Measurements from ENCODE around the gene OSBP. TPM values are rescaled to one million over a fixed set of nuclear protein-coding genes. Genes with fewer than 3 reads are reported as not detected.
A peak's percentile ranks its signal among the peaks of the same experiment; 100 is the strongest.
"Not testable (repeated sequence)": the region's sequence is repeated elsewhere in the genome, so short reads cannot be mapped to it uniquely, and the experiment has no call there.

OSBP gene
- total RNA-seq, 2 donors from 2014 or later = 41.2 to 44.3 TPM

GRCh38 chr11:59630493-59630892, 14.9 kb upstream of the OSBP start:
- Mint-ChIP-seq H3K4me1 (no peaks in the 10 kb centered on the region), H3K27ac (no peak overlapping the region), H3K27me3 (ENCODE audit: insufficient read depth) (no peaks in the 10 kb centered on the region), H3K4me3 (no peak overlapping the region), H3K9me3 (no peaks in the 10 kb centered on the region), H3K36me3 (ENCODE audit: low read depth) (no peaks in the 10 kb centered on the region)
- no peak for TF ChIP-seq CTCF (conservative IDR thresholded peaks at IDR 0.05)
- no peaks in the 10 kb centered on the region for H3K9me3 ChIP-seq (ENCODE audit: control insufficient read depth, low read length)
- H3K4me3 ChIP-seq (ENCODE audit: low read length) = no peak overlapping the region
- 90 to 95% methylated on average over 2 of the region's 2 CpGs for WGBS, 2 experiments (ENCODE audit: insufficient coverage in 1 of 2, insufficient read length in 1 of 2)
- H3K27me3 ChIP-seq (ENCODE audit: control insufficient read depth, insufficient read depth, low read length, poor library complexity, severe bottlenecking) = no peaks in the 10 kb centered on the region
- peaks cover 3% of the 10 kb centered on the region for H3K36me3 ChIP-seq (ENCODE audit: control insufficient read depth, insufficient read depth, low read length)
- no peak overlapping the region for H3K27ac ChIP-seq (ENCODE audit: low read depth, low read length)
- no peak overlapping the region for H3K9ac ChIP-seq (ENCODE audit: extremely low read depth, low read length, poor library complexity, severe bottlenecking)
- H3K4me1 ChIP-seq (ENCODE audit: control insufficient read depth, insufficient read depth, low read length) = no peaks in the 10 kb centered on the region
- no peak for DNase-seq

- no peaks in the 10 kb centered on the region for H3K27me3 ChIP-seq (ENCODE audit: control insufficient read depth, insufficient read depth, low read length, poor library complexity, severe bottlenecking)
- H3K9me3 Mint-ChIP-seq = no peaks in the 10 kb centered on the region
- peaks cover 3% of the 10 kb centered on the region for H3K36me3 ChIP-seq (ENCODE audit: control insufficient read depth, insufficient read depth, low read length)
- H3K36me3 Mint-ChIP-seq (ENCODE audit: low read depth) = no peaks in the 10 kb centered on the region
- no peaks in the 10 kb centered on the region for H3K27me3 Mint-ChIP-seq (ENCODE audit: insufficient read depth)
- H3K27ac ChIP-seq (ENCODE audit: low read depth, low read length) = no peak overlapping the region
- H3K9ac ChIP-seq (ENCODE audit: extremely low read depth, low read length, poor library complexity, severe bottlenecking) = no peak overlapping the region
- no peak overlapping the region for H3K4me3 Mint-ChIP-seq
- no peaks in the 10 kb centered on the region for H3K4me1 Mint-ChIP-seq
- H3K27ac Mint-ChIP-seq = no peak overlapping the region
- no peak overlapping the region for H3K4me3 ChIP-seq (ENCODE audit: low read length)
- no peaks in the 10 kb centered on the region for H3K4me1 ChIP-seq (ENCODE audit: control insufficient read depth, insufficient read depth, low read length)
- DNase-seq = no peak
- no peak for TF ChIP-seq CTCF (conservative IDR thresholded peaks at IDR 0.05)
- no peaks in the 10 kb centered on the region for H3K9me3 ChIP-seq (ENCODE audit: control insufficient read depth, low read length)
Measured at GRCh38 chr11:59629996-59630395, 14.4 kb upstream of the OSBP start.

- peak; percentile 68 for TF ChIP-seq CTCF (conservative IDR thresholded peaks at IDR 0.05)
- H3K27ac ChIP-seq (ENCODE audit: low read depth, low read length); H3K27ac Mint-ChIP-seq; H3K27me3 ChIP-seq (ENCODE audit: control insufficient read depth, insufficient read depth, low read length, poor library complexity, severe bottlenecking); H3K36me3 Mint-ChIP-seq (ENCODE audit: low read depth); H3K27me3 Mint-ChIP-seq (ENCODE audit: insufficient read depth); H3K9me3 Mint-ChIP-seq; H3K4me1 Mint-ChIP-seq; H3K4me1 ChIP-seq (ENCODE audit: control insufficient read depth, insufficient read depth, low read length); H3K4me3 Mint-ChIP-seq; DNase-seq; H3K9ac ChIP-seq (ENCODE audit: extremely low read depth, low read length, poor library complexity, severe bottlenecking); H3K4me3 ChIP-seq (ENCODE audit: low read length); H3K9me3 ChIP-seq (ENCODE audit: control insufficient read depth, low read length); H3K36me3 ChIP-seq (ENCODE audit: control insufficient read depth, insufficient read depth, low read length): not testable (repeated sequence)
- WGBS, 2 experiments (ENCODE audit: insufficient coverage in 1 of 2, insufficient read length in 1 of 2) = 95 to 100% methylated on average over 3 of the region's 4 CpGs
Measured at GRCh38 chr11:59626969-59627368, 11.4 kb upstream of the OSBP start.
